ENCODE results near the gene MAP3K9.
"Not testable (repeated sequence)": the region's sequence is repeated elsewhere in the genome, so short reads cannot be mapped to it uniquely, and the experiment has no call there.

The MAP3K9 gene

DNA sequence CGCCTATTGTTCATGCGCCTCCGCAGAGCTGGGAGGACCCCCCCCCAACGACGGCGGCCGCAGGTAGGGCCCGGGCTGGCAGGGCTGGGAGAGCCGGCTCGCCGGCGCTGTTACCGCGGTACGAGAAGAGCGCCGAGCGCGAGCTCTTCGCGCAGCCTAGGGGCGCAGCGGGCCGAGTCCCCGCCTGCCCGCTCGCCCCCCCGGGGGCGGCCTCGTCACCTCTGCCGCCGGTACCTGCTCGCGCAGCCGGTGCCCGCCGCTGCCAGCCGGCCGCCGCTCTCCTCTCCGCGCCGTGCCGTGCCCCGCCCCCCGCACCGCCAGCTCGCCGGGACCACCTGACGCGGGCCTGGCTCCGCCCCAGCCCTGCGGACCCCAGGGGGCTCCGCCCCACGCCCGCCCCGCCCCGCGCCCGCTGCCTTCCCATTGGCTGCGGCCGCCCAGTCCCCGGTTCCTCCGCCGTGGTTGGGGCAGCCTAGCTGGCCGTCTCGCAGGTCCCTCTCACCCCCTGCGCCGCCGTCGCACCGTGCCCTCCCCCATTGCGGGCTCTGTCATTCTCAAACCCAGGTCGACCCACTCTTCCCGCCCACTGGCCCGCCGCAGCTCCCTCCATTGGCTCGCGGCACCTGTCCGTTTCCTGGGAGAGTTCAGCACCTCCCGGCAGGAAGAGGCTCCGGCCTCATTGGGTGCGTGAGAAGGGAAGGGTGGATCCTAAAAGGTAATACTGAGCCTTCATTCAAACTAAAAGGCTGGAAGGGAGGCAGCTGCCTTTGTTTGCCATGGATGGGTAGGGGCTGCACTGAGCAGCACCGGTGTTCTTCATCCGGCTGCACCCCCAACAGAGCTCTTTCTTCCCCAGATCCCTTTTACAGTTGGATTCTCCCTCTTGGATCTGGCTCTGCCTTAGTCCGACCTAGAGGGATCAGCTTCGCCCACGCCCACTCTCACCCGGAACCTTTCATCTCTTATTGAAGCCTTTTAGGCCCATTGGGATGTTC lies at the start of gene MAP3K9:
Gene MAP3K9, minus strand, starts transcription at position 289 of the 995 bp plus-strand sequence. CDS start 342 bp downstream, outside the sequence.
- peak; percentile 50 for DNase-seq

DNA sequence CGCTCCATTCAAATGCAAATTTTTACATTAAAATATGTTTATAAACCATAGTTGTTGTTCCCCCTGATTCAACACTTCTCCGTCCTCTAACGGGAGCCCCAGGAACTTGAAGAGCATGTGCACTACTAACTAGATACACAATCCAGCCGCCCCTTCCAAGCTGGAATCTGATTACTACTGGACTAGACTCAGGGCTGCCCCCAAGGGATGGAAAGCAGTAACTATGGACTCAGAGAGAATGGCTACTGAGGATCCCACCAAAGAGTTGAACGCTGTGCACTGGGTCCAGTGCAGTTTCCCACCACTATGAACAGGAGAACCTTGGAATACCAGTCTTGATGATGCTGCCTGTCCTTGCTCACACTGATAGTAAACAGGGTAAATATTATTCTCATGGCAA lies 49.3 kb upstream of the MAP3K9 start:
- DNase-seq = no peak

DNA sequence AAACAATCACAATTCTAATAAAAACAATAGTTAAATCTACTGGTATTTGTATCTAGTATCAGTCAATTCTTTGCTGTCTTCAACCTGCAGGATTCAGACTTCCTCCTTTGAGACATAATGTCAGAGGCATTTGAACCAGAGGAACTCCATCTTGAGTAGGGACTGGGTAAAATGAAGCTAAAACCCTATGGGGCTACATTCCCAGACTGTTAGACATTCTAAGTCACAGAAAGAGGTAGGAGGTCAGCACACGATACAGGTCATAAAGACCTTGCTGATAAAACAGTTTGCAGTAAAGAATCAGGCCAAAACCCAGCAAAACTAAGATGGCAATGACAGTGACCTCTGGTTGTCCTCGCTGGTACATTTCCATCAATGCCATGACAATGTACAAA lies 48.2 kb upstream of the MAP3K9 start:
- peak; percentile 40 for DNase-seq

DNA sequence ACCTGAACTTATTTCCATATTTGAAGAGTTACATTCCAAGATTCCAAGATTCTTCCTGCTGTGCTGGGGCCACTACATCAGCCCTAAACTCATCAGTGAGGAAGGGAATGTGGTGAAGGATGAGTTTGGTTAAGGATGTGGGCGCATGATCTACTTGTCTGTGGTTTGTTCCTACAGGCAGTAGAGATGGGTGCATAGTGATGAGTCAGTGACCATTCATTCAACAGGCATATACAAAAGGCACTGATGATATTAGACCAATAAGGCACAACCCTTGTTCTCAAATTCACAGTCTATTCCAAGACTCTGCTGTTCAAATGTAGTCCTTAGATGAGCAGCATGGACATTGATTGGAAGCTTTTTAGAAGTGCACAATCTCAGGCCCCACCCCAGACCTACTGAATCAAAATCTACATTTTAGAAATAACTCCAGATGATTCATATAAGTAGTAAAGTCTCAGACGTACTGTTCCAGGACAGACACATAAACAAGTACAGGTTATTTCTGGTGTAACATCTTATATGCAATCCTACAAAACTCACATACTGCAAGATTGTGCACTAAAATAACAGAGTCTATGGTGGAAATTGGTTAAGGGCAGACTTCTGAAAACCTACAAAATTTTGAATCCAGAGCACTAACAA lies 47.7 kb upstream of the MAP3K9 start:
- DNase-seq = peak; percentile 97

DNA sequence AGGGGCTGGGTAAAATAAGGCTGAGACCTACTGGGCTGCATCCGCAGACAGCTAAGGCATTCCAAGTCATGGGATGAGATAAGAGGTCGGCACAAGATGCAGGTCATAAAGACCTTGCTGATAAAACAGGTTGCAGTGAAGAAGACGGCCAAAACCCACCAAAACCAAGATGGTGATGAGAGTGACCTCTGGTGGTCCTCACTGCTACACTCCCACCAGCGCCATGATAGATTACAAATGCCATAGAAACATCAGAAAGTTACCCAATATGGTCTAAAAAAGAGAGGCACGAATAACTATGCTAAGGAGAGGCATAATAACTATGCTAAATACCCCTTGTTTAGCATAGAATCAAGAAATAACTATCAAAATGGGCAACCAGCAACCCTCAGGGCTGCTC lies 46.2 kb upstream of the MAP3K9 start:
- no peak for DNase-seq

DNA sequence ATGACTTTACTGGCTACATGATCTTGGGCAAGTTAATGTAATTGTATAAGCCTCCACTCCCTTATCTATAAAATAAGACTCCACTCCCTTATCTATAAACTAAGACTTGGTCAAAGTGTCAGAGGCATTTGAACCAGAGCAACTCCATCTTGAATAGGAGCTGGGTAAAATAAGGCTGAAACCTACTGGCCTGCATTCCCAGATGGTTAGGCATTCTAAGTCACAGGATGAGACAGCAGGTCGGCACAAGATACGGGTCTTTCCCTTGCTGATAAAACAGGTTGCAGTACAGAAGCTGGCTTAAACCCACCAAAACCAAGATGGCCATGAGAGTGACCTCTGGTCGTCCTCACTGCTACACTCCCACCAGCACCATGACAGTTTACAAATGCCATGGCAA lies 44.3 kb upstream of the MAP3K9 start:
- not testable (repeated sequence) for DNase-seq

DNA sequence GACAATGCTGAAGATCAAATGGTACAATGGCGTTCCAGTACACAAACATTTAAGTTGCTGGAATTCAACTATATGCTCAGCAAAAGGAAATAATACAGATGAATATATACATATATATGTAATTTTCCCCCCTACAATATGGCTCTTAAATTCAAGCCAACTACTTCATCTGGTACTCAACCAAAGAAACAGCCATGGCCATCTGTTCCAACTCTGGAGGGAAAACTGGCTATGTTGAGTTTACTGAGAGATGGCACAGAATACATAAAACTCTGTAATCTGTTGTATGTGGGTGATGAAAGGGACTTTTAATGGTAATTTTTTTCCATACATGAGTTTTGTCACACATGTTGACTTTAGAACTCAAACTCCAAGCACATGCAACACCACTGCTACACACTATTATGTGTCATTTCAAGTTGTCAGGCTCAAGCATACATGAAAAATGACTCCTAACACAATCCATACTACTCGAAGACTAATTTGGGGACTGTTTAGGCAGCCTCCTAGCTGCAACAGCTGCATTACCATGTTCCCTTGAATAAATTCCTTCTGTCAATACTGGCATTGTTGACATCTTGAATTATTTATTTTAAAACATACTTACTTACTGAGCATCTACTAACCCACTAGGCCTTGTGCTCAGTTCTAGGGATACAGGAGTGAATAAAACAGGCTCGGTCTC lies 38.2 kb upstream of the MAP3K9 start:
- no peak for DNase-seq

DNA sequence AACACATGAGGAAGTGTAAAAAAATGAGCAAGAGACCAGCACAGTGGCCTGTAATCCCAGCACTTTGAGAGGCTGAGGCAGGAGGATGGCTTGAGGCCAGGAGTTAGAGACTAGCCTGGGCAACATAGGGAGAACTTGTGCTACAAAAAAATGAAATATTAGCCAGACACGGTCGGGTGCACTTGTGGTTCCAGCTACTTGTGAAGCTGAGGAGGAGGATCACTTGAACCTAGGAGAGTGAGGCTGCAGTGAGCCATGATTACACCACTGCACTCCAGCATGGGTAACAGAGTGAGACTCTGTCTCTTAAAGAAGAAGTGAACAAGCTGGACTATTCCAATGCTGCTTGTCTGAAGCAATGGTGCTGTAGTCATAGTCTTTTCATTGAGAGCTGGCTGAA lies 36.3 kb upstream of the MAP3K9 start:
- no peak for DNase-seq

DNA sequence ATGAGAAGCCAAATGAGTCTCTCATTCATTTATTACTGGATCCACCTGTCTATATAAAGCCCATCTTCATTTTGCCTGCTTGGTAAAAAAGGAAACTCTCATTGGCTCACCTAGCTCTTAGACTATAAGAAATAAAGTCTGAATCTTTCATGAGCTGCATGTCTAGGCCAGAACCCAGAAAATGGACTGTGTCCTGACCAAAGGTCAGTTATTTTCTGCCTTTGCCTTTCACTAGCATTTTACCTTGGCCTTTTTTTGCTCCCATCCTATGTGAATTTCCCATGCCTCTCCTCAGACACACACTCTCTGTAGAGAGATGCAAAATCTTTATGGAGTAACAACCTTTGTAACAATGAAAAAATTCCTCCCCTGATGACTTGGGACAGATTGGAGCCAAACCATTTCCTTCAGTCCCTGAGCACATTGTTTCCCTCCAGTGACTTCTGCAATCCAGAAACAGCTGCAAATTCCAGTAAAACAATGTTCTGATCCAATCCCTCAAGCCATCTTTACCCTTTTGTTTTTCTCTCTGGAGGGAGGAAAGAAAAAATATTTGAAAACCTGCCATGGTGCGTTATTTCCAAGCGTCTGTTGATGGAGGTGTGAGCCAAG lies 33.6 kb upstream of the MAP3K9 start:
- DNase-seq = no peak

DNA sequence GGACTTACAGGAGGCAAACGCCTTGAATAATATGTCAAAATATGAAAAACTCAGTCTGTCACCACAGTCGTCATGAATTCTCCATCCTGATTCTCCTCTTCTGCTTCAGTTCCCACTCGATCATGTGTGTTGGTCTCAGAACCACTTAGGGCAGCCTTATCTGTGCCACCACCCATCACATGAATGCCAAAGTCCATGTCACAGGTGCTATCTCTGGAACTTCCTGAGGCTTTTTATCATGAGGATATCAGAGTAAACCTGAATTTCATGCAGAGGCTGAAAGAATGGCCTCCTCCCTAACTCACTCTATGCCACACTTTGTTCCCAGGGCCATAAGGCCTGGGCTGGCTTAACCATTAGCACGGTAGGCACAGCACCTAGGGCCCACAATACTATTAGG lies 28.8 kb upstream of the MAP3K9 start:
- no peak for DNase-seq

DNA sequence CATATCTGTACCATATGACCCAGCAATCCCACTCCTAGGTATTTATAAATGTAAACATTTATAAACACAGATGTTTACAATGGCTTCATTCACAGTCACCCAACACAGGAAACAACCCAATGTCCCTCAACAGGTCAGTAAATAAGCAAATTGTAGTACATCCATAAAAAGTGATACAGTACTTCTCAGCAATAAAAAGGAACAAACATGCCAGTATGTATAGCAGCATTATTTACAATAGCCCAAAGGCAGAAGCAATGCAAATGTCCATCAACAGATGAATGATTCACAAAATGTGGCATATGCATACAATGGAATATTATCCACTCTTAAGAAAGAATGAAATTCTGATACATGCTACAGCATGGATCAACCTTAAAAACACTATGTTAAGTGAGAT lies 27.6 kb upstream of the MAP3K9 start:
- DNase-seq = no peak

DNA sequence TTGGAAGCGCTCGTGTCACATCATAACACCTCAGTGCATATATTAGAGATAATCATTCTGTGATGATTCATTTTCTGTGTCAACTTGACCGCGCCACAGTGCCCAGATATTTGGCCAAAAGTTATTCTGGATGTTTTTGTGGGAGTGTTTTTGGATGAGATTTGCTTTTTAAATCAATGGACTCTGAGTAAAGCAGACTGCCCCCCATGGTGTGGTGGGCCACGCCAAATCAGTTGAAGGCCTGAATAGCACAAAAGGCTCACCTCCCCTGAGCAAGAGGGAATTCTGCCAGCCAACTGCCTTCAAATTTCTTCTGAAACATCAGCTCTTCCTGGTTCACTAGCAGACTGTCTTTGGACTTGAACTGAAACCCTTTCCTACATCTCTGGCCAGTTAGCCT lies 24.6 kb upstream of the MAP3K9 start:
- DNase-seq = no peak

DNA sequence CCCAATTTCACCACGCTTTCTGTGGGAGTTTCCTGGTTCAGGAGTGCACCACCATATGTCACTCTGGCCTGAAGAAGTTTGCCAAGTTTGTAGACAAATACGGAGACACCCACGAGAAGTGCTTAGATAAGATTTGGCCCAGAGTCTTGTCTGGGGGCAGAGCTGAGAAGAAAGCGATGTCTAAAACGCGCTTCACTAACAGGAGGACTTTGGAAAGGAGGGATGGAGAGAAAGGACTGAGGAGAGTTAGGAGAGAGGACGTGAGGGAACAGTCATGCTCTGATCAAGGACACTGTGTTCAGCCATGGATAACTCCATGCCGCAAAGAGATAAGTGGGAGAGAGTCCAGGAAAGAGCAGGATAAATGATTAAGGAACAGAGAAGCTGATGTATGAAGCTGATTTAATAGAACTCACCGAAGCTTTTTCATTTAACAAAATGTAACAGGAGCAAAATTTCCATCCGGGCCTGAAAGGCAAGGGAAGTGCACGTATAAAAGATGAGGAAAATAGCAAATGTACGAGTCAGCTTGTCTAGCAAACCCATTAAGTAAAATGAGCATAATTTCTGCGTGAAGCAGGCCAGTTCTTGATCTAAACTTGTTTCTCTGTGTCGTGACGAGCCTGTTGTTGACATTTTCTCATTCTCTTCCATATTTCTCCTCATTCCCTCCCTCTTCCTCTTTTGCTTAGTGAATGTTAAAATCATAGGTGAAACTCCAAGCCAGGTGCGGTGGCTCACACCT lies 23.4 kb upstream of the MAP3K9 start:
- peak; percentile 31 for DNase-seq

DNA sequence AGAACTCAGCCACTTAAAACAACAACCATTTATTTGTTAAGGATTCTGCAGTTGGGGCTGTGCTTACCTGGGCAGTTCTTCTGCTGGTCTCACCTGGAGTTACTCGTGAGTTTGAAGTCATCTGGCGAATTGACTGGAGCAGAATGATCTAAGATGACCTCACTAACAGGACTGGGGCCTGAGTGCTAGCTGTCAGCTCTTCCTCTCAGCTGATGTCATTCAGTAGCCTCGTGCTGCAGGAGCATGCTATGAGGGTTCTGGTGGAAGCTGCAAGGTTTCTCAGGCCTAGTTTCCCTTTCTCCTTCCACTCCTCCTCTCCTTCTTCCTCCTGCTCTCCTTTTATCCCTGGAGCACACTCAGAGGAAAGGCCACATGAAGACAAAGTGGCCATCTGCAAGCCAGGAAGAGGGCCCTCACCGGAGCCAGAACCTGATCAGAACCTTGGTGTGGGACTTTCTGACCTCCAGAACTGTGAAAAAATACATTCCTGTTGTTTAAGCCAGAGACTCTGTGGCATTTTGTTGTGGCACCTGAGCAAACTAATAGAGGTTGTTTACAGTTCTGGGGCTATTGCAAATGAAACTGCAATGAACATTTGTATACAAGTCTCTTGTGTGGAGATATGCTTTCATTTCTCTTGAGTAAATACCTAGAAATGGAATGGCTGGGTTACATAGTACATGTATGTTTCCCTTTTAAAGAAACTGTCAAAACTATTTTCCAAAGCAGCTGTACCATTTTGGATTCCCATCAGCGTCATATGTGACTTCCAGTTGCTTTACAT lies 21.9 kb upstream of the MAP3K9 start:
- DNase-seq = no peak

DNA sequence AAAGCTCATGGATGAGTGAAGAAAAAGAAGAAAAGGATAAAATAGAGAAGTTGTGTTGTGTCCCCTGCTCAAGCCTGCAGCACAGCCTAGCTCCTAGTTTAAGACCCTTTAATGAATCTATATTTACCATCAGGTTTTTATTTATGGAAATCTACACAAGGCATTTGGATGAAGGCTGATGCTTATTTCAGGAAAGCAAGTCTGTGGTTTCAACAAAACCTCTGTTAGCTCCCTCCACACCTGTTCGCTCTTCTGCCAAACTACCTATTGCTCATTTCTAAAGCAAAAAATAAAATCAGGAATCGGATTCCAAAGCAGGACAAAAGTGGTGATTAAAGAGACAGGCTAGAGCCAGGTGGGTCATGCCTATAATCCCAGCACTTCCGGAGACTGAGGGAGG lies 18.9 kb upstream of the MAP3K9 start:
- DNase-seq = no peak

DNA sequence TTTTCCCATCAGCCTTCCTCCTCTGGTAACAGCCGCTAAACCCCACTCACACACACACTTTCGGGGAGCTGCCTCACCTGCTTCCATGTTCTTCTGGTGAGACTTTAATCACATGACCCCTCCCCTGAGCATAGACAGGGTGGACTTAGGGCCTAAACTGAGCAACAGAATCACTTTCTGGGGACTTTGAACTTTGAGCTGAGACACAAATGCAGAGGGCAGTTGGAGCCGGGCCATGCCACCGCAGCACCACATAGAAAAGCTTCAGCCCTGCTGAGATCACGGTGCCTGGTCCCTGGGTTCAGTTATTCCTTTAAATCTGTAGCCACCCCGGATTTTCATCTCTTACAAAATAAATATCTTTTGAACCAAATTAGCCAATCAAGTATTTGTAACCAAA lies 18.4 kb upstream of the MAP3K9 start:
- no peak for DNase-seq

DNA sequence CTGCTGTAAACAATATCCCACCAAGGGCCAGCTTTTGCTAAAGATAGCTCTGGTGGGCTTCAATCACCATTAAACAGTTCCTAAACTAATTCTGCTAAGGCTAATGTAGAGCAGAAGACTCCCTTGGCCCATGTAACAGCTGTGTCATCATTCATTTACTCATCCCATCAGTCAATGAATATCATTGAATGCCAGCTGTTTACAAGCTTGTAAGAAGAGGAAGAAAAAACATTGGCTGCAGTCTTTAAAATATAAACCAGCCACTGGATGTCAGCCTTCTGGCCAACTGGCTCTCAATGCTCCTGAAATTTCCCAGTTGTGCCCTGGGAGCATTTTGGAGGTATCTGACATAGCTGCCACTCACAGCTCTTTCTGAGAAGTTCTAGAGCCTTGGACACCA lies 18.0 kb upstream of the MAP3K9 start:
- no peak for DNase-seq

DNA sequence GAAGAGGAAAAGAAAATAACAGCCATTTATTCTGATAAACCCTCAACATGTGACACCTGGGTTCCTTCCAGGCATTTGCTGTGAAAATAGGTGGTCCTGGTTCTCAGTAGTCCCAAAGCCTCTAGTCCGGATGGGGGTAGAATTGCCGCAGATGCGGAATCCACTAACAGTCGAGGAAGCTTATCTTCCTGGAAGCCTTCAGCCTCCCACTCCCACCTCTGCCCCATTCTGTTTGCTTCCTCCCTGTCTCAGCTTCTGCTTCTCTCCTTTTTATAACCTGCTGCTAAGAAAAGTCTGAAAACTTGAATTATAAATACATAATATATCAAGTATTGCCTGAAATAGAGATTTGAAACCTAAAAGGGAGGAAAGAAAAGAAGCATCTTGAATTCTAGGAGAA lies 14.0 kb upstream of the MAP3K9 start:
- no peak for DNase-seq

DNA sequence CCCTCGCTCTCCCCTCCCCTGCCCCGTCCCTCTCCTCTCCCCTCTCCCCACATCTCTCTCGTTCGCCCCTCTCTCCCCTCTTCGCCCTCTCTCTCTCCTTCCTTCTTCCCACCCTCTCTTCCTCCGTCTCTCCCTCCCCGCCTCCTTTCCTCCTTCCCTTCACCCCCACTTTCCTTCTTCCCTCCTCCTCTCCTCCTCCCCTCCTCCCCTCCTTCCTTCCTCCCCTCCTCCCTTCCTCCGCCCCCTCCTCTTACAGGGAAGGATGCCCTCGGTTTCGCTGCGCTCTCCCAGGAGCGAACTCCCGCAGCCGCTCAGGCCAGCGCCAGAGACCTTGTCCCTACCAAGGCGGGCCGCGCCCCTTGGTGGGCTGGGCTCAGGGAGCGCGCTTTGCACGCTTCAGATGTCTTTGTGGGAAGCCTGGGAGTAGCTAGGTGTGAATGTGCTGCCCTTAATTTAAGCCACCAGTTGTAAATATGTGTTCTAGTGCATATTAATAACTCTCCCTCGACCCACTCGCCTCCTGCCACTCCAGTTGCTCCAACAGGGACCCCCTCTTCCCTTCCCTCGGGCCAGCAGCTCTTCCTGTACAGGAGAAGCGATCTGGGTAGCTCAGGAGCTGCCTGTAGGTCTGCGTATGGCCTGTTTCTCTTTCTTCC lies 13.3 kb upstream of the MAP3K9 start:
- DNase-seq = peak; percentile 19

DNA sequence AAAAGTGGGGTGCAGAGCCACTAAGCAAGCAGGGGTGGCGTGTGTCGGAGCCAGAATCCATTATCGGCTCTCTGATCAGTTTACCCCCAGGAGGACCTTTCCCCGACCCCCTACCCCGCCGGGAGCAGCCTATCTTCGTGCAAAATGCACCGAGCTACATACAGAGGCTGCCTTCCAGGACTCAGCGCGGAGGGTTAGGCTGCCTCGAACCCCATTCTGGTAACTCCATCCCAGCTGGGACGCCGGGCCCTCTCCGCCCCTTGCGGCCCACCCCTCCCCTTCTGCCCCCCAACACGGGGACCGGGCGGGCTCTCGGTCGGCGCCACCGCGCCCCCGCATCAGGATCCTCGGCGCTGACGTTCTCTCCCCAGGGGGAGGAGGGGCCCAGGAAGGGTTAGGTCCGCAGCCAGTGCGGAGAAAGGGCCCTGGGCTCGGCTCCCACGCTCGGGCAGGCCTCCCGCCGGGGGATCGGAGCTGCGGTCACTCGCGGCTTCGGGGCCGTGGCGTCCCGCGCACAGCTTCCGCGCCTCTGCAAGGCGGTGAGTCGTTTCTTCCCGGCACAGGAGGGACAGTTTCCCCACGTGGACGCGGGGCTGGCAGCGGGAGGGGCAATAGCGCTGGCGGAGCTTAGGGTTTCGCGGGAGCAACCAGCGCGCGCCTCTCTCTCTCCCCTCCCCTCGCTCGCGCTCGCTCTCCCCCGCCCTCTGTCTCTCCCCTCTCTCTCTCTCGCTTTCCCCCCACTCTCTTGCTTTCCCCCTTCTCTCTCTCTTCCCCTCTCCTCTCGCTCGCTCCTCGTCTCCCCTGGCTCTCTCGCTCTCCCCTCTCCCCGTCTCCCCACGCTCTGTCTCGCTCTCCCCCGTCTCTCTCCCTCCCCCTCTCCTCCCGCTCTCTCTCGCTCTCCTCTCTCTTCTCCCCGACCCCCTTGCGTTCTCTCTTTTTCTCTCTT lies 12.5 kb upstream of the MAP3K9 start:
- peak; percentile 49 for DNase-seq
